ENCODE data around the gene CNTNAP2.

The CNTNAP2 gene

DNA sequence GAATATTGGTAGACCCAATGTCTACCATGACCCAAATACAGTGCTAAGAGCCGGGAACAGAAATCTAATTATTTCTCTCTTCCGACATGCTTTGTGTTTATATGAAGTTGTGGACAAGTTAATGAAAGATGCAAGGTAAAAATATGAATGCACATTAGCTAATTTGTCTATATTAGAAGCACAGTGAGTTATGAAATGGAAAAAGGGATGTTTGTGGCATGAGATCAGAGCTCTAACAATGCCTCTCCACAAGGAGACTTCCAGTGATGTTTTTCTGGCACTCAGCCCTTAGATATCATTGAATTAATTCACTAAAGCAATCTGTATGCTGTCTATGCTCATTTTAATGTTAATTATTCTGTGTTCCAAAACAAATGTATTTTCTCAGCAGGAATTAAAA is 897.2 kb downstream of the CNTNAP2 start:
- no CpG with 5 or more reads among the region's 2 CpGs for WGBS (ENCODE audit: extremely low coverage, insufficient coverage, insufficient read length)

GRCh38 chr7:147014286-147014955 is 897.8 kb downstream of the CNTNAP2 start:
- Histone ChIP-seq H2BK5ac (ENCODE audit: low read depth, low read length, poor library complexity) (no peak overlapping the region), H3K4me3 (ENCODE audit: low read depth, low read length) (no peak overlapping the region), H3K4ac (ENCODE audit: low read depth, low read length) (no peak overlapping the region), H2AFZ (ENCODE audit: insufficient read depth, low read length, poor library complexity) (no peak overlapping the region), H3K18ac (ENCODE audit: low read length) (no peak overlapping the region), H2BK120ac (ENCODE audit: insufficient read depth, low read length, poor library complexity) (no peak overlapping the region), H3K79me1 (ENCODE audit: low read length) (no peaks in the 10 kb centered on the region), H3K4me1 (ENCODE audit: control insufficient read depth in 1 of 2, insufficient read depth in 2 of 2, low read length in 2 of 2) (no peaks in the 10 kb centered on the region), H3K9me3 (ENCODE audit: insufficient read depth, low read depth, low read length) (no peaks in the 10 kb centered on the region), H3K4me2 (ENCODE audit: low read length) (no peak overlapping the region), H3K9ac (ENCODE audit: low read length) (no peak overlapping the region), H3K79me2 (ENCODE audit: control insufficient read depth, insufficient read depth, low read length, poor library complexity) (no peaks in the 10 kb centered on the region), H3K14ac (ENCODE audit: low read length) (no peak overlapping the region), H4K8ac (ENCODE audit: low read depth, low read length) (no peak overlapping the region), H3K36me3 (ENCODE audit: control insufficient read depth in 1 of 2, insufficient read depth in 2 of 2, low read length in 2 of 2) (no peaks in the 10 kb centered on the region), H2BK12ac (ENCODE audit: low read length) (no peak overlapping the region), H3K27me3 (ENCODE audit: insufficient read depth, low read length) (no peaks in the 10 kb centered on the region), H4K91ac (ENCODE audit: low read depth, low read length) (no peak overlapping the region), H3K23ac (ENCODE audit: low read length) (no peak overlapping the region), H3K27ac (ENCODE audit: low read depth, low read length) (no peak overlapping the region), H4K12ac (ENCODE audit: low read depth, low read length) (no peak overlapping the region), H2AK5ac (ENCODE audit: low read length) (no peak overlapping the region)
- no peak for DNase-seq
- no CpG with 5 or more reads among the region's 4 CpGs for WGBS (ENCODE audit: extremely low coverage, insufficient coverage, insufficient read length)

More for the DNA sequence above, 897.2 kb downstream of the CNTNAP2 start:
- Histone ChIP-seq H3K23ac (ENCODE audit: low read length) (no peak overlapping the region), H2BK120ac (ENCODE audit: insufficient read depth, low read length, poor library complexity) (no peak overlapping the region), H3K27ac (ENCODE audit: low read depth, low read length) (no peak overlapping the region), H3K36me3 (ENCODE audit: control insufficient read depth in 1 of 2, insufficient read depth in 2 of 2, low read length in 2 of 2) (no peaks in the 10 kb centered on the region), H2BK12ac (ENCODE audit: low read length) (no peak overlapping the region), H2AK5ac (ENCODE audit: low read length) (no peak overlapping the region), H3K14ac (ENCODE audit: low read length) (no peak overlapping the region), H4K8ac (ENCODE audit: low read depth, low read length) (no peak overlapping the region), H3K4me3 (ENCODE audit: low read depth, low read length) (no peak overlapping the region), H2AFZ (ENCODE audit: insufficient read depth, low read length, poor library complexity) (no peak overlapping the region), H2BK5ac (ENCODE audit: low read depth, low read length, poor library complexity) (no peak overlapping the region), H3K4me1 (ENCODE audit: control insufficient read depth in 1 of 2, insufficient read depth in 2 of 2, low read length in 2 of 2) (no peaks in the 10 kb centered on the region), H3K27me3 (ENCODE audit: insufficient read depth, low read length) (no peaks in the 10 kb centered on the region), H3K9me3 (ENCODE audit: insufficient read depth, low read depth, low read length) (no peaks in the 10 kb centered on the region), H3K79me1 (ENCODE audit: low read length) (no peaks in the 10 kb centered on the region), H4K12ac (ENCODE audit: low read depth, low read length) (no peak overlapping the region), H3K79me2 (ENCODE audit: control insufficient read depth, insufficient read depth, low read length, poor library complexity) (no peaks in the 10 kb centered on the region), H3K18ac (ENCODE audit: low read length) (no peak overlapping the region), H4K91ac (ENCODE audit: low read depth, low read length) (no peak overlapping the region), H3K4me2 (ENCODE audit: low read length) (no peak overlapping the region), H3K4ac (ENCODE audit: low read depth, low read length) (no peak overlapping the region), H3K9ac (ENCODE audit: low read length) (no peak overlapping the region)
- DNase-seq = no peak

GRCh38 chr7:147015999-147016398 is 899.4 kb downstream of the CNTNAP2 start:
- Histone ChIP-seq H3K4me2 (ENCODE audit: low read length) (no peak overlapping the region), H3K18ac (ENCODE audit: low read length) (no peak overlapping the region), H4K8ac (ENCODE audit: low read depth, low read length) (no peak overlapping the region), H2BK120ac (ENCODE audit: insufficient read depth, low read length, poor library complexity) (no peak overlapping the region), H3K4me3 (ENCODE audit: low read depth, low read length) (no peak overlapping the region), H2AK5ac (ENCODE audit: low read length) (no peak overlapping the region), H4K91ac (ENCODE audit: low read depth, low read length) (no peak overlapping the region), H3K9ac (ENCODE audit: low read length) (no peak overlapping the region), H2AFZ (ENCODE audit: insufficient read depth, low read length, poor library complexity) (no peak overlapping the region), H3K27me3 (ENCODE audit: insufficient read depth, low read length) (no peaks in the 10 kb centered on the region), H3K79me2 (ENCODE audit: control insufficient read depth, insufficient read depth, low read length, poor library complexity) (no peaks in the 10 kb centered on the region), H2BK12ac (ENCODE audit: low read length) (no peak overlapping the region), H2BK5ac (ENCODE audit: low read depth, low read length, poor library complexity) (no peak overlapping the region), H3K14ac (ENCODE audit: low read length) (no peak overlapping the region), H3K23ac (ENCODE audit: low read length) (no peak overlapping the region), H3K79me1 (ENCODE audit: low read length) (no peaks in the 10 kb centered on the region), H3K4me1 (ENCODE audit: control insufficient read depth in 1 of 2, insufficient read depth in 2 of 2, low read length in 2 of 2) (no peaks in the 10 kb centered on the region), H4K12ac (ENCODE audit: low read depth, low read length) (no peak overlapping the region), H3K4ac (ENCODE audit: low read depth, low read length) (no peak overlapping the region), H3K9me3 (ENCODE audit: insufficient read depth, low read depth, low read length) (no peaks in the 10 kb centered on the region), H3K27ac (ENCODE audit: low read depth, low read length) (no peak overlapping the region), H3K36me3 (ENCODE audit: control insufficient read depth in 1 of 2, insufficient read depth in 2 of 2, low read length in 2 of 2) (no peaks in the 10 kb centered on the region)
- DNase-seq = no peak
- WGBS (ENCODE audit: extremely low coverage, insufficient coverage, insufficient read length) = no CpG with 5 or more reads among the region's 5 CpGs

DNA sequence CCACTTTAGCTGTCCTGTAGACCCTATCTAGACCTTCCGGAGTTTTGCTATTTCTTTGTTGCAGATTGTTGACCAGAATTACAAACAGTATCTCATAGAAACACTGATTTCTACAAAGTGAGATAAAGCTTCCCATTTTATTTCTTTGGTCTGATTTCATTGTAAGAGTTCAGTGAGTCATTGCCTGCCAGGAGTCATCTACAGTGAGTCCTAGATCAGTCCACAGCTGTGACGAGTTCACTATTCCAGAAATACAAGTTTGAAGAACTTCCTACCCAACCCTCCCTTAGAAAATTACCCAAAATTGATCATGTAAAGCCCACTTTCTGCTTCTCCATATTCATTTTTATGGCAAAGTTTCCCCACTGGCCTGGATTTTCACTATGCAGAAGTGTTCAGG is 905.5 kb downstream of the CNTNAP2 start:
- WGBS (ENCODE audit: extremely low coverage, insufficient coverage, insufficient read length) = no CpG with 5 or more reads among the region's 2 CpGs

More for the DNA sequence above, 905.5 kb downstream of the CNTNAP2 start:
- Histone ChIP-seq H3K79me1 (ENCODE audit: low read length) (no peaks in the 10 kb centered on the region), H3K27me3 (ENCODE audit: insufficient read depth, low read length) (no peaks in the 10 kb centered on the region), H2BK120ac (ENCODE audit: insufficient read depth, low read length, poor library complexity) (no peak overlapping the region), H3K4me1 (ENCODE audit: control insufficient read depth in 1 of 2, insufficient read depth in 2 of 2, low read length in 2 of 2) (no peaks in the 10 kb centered on the region), H3K4me2 (ENCODE audit: low read length) (no peak overlapping the region), H3K9ac (ENCODE audit: low read length) (no peak overlapping the region), H3K4ac (ENCODE audit: low read depth, low read length) (no peak overlapping the region), H3K4me3 (ENCODE audit: low read depth, low read length) (no peak overlapping the region), H4K12ac (ENCODE audit: low read depth, low read length) (no peak overlapping the region), H3K79me2 (ENCODE audit: control insufficient read depth, insufficient read depth, low read length, poor library complexity) (no peaks in the 10 kb centered on the region), H2AFZ (ENCODE audit: insufficient read depth, low read length, poor library complexity) (no peak overlapping the region), H3K14ac (ENCODE audit: low read length) (no peak overlapping the region), H2AK5ac (ENCODE audit: low read length) (no peak overlapping the region), H3K23ac (ENCODE audit: low read length) (no peak overlapping the region), H4K91ac (ENCODE audit: low read depth, low read length) (no peak overlapping the region), H2BK5ac (ENCODE audit: low read depth, low read length, poor library complexity) (no peak overlapping the region), H4K8ac (ENCODE audit: low read depth, low read length) (no peak overlapping the region), H3K36me3 (ENCODE audit: control insufficient read depth in 1 of 2, insufficient read depth in 2 of 2, low read length in 2 of 2) (no peaks in the 10 kb centered on the region), H3K27ac (ENCODE audit: low read depth, low read length) (no peak overlapping the region), H2BK12ac (ENCODE audit: low read length) (no peak overlapping the region), H3K9me3 (ENCODE audit: insufficient read depth, low read depth, low read length) (no peaks in the 10 kb centered on the region), H3K18ac (ENCODE audit: low read length) (no peak overlapping the region)
- DNase-seq = no peak
